ENCODE results near the gene PHKG1.
"Not testable (repeated sequence)": the region's sequence is repeated elsewhere in the genome, so short reads cannot be mapped to it uniquely, and the experiment has no call there.

The PHKG1 gene

DNA sequence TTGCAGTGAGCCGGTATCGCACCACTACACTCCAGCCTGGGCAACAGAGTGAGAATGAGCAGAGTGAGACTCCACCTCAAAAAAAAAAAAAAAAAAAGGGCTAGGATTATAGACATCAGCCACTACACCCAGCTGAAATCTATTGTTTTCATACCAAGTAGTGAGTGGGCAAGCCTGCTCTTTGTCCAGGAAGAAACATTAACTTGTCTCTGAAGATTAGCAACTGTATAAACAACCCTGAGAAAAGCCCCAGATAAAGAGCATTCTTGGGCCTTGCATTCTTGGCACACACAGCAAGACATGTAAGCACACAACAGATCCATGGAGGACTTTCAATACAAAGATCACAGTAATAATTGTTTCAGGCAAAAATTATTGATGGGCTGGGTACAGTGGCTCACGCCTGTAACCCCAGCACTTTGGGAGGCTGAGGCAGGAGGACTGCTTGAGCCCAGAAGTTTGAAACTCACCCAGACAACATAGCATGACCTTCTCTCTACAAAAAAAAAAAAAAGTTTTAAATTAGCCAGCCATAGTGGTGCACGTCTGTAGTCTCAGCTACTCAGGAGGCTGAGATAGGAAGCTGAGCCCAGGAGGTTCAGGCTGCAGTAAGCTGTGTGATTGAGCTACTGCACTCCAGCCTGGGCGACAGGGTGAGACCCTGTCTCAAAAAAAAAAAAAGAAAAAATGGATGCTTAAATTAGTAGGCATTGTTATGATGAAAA is 45.9 kb downstream of the PHKG1 start:
- H3K4me3 ChIP-seq (ENCODE audit: control insufficient read depth, low read depth, low read length), result no peak overlapping the region
- peak; percentile 79 for DNase-seq (ENCODE audit: low read depth)
- no peak for TF ChIP-seq CTCF (IDR thresholded peaks at IDR 0.05; ENCODE audit: control insufficient read depth, insufficient read depth, low read depth, low read length, missing control alignments)

- not testable (repeated sequence) for DNase-seq (ENCODE audit: low read depth); H3K4me3 ChIP-seq (ENCODE audit: control insufficient read depth, low read depth, low read length)
Measured at GRCh38 chr7:56045758-56046157, 47.0 kb downstream of the PHKG1 start.

GRCh38 chr7:56040730-56041129 is 52.0 kb downstream of the PHKG1 start:
- no peak overlapping the region for H3K4me3 ChIP-seq (ENCODE audit: control insufficient read depth, low read depth, low read length)
- no peak for TF ChIP-seq CTCF (IDR thresholded peaks at IDR 0.05; ENCODE audit: control insufficient read depth, insufficient read depth, low read depth, low read length, missing control alignments)
- no peak for DNase-seq (ENCODE audit: low read depth)

- peak overlapping the region; percentile 82 for H3K4me3 ChIP-seq (ENCODE audit: control insufficient read depth, low read depth, low read length)
- DNase-seq (ENCODE audit: low read depth), result peak; percentile 16
- peak; percentile 50 for TF ChIP-seq CTCF (IDR thresholded peaks at IDR 0.05; ENCODE audit: control insufficient read depth, insufficient read depth, low read depth, low read length, missing control alignments)
Measured at GRCh38 chr7:56033671-56034432, 58.9 kb downstream of the PHKG1 start.

DNA sequence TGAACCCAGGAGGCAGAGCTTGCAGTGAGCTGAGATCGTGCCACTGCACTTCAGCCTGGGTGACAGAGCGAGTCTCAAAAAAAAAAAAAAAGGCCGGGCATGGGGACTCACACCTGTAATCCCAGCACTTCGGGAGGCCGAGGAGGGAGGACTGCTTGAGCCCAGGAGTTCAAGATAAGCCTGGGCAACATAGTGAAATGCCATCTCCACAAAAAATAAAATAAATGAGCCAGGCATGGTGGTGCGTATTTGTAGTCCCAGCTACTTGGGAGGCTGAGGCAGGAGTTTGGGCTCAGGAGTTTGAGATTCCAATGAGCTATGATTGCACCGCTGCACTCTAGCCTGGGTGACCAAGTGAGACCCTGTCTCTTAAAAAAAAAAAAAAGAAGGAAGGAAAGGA is 60.2 kb downstream of the PHKG1 start:
- not testable (repeated sequence) for H3K4me3 ChIP-seq (ENCODE audit: control insufficient read depth, low read depth, low read length); DNase-seq (ENCODE audit: low read depth)

DNA sequence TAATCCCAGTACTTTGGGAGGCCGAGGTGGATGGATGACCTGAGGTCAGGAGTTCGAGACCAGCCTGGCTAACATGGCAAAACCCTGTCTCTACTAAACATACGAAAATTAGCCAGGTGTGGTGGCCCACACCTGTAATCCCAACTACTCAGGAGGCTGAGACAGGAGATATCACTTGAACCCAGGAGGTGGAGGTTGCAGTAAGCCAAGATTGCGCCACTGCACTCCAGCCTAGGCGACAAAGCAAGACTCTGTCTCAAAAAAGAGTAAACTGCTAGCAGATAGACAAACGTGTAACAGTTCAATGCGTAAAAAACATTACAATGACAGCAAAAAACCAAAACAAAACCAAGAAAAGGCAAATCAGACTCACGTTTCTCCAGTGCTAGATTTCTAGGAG is 61.2 kb downstream of the PHKG1 start:
- H3K4me3 ChIP-seq (ENCODE audit: control insufficient read depth, low read depth, low read length); DNase-seq (ENCODE audit: low read depth): not testable (repeated sequence)

DNA sequence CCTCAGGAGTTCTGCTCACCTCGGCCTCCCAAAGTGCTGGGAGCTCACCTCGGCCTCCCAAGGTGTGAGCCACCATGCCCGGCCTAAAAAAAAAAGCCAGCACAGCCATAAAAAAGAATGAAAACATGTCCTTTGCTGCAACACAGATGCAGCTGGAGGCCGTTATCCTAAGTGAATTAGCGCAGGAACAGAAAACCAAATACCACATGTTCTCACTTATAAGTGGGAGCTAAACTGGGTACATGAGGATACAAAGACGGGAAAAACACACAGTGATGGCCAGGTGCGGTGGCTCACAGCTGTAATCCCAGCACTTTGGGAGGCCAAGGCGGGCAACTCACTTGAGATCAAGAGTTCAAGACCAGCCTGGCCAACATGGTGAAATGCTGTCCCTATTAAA is 62.4 kb downstream of the PHKG1 start:
- no peak overlapping the region for H3K4me3 ChIP-seq (ENCODE audit: control insufficient read depth, low read depth, low read length)
- DNase-seq (ENCODE audit: low read depth), result no peak
- no peak for TF ChIP-seq CTCF (IDR thresholded peaks at IDR 0.05; ENCODE audit: control insufficient read depth, insufficient read depth, low read depth, low read length, missing control alignments)

All from AG09309 (cell line).